ENCODE data around the gene MAJIN.
"Not testable (repeated sequence)": the region's sequence is repeated elsewhere in the genome, so short reads cannot be mapped to it uniquely, and the experiment has no call there.

Gene MAJIN

DNA sequence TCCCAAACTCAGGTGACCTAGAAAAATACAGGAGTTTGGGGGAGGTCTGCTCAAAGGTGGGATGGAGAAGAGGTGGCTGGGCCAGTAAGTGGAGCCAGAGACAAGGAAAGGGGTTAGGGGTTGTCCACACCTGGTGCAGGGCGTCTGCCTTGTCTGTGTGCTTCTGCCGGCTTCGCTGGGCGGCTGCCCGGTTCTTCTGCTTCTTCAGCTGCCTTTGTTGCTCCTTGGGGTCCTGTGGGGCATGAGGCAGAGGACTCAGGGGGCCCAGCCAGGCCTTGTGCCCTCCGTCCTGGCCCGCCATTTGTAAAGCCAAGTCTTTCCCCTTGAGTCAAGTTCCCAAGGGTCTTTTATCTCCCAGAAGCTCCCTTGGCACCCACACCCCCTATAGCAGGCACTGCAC lies 22.4 kb upstream of the MAJIN start:
- no peak for DNase-seq (ENCODE audit: low read depth in 1 of 2, low spot score in 1 of 2)

- no peak for DNase-seq (ENCODE audit: low read depth in 1 of 2, low spot score in 1 of 2)
Measured at GRCh38 chr11:64990222-64990923, 18.5 kb upstream of the MAJIN start.

DNA sequence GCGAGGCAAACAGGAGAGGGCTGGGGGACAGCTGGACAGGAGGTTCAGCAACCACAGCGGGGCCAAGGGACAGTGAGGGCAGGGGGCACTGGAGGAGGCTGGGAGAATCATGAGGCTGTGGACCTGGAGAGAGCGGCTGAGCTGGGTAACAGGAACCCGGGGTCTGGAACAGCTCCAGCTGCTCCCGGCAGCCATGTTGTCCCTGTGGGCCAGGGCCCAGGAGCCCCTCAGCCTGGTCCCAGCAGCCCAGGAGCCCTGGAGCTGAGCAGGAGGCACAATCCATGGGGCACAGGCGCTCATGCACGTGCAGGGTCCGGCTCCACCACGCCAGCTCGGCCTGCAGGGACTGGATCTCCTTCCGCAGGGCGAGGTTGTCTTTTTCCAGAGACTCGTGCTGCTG lies 17.5 kb upstream of the MAJIN start:
- DNase-seq (ENCODE audit: low read depth in 1 of 2, low spot score in 1 of 2) = no peak

DNA sequence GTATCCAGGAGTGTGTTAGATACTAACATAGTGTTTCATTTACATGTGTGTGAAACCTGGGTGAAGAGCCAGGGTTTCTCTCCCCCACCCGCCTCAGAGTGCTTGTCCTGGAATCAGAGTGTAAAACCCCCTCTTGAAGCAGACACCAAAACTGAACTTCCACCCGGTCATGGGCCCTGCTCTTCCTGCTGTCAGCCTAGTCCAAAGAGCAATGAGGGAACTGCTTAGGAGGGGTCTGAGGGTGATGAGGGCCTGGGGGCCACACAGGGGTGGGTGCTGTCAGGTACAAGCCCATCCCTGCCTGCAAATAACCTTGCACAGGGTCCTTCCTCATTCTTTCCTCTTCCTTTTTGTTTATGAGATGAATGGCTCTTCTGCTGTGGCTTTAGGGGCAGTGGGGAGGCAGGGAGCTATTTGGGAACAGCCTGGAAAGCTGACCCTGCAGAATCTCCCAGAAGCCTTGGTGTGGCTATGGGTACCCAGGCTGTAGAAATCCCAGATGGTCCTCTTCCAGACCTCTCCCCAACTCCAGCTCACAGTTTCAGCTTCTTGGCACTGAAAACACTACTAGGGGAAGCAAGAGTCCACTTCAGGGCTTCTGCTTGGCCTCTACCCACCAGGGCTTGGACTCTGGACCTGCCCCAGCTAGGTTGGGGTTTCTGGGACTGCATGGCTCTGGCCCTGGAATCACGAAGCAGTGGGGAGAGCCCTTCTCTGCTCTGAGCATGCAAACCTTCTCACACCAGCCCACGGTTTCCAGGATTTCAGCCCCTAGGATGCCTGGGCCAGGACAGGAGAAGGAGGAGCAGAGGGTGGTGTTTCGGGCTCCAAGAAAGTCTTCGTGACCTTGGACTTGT lies 16.3 kb upstream of the MAJIN start:
- no peak for DNase-seq (ENCODE audit: low read depth in 1 of 2, low spot score in 1 of 2)

GRCh38 chr11:64983339-64983738 lies 11.4 kb upstream of the MAJIN start:
- not testable (repeated sequence) for DNase-seq (ENCODE audit: low read depth in 1 of 2, low spot score in 1 of 2)

DNA sequence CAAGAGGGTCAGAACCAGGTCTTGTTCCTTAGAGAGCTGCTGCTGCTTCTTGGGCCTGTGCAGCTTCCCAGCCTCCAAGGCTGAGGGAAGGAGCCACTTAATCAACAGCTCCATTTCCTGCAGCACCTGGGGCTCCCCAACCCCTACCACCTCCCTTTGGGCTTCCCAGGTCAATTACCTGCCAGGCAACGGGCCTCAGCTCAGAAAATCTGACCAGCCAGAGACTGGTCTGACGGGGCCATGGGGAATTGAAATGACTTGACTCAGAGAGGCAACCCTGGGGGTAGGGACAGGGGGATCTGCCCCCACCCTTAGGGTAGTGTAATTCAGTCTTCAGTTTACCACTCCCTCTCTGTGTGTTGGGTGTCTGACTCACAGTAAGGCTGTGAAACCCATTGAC lies 4.7 kb upstream of the MAJIN start:
- DNase-seq (ENCODE audit: low read depth in 1 of 2, low spot score in 1 of 2) = no peak

GRCh38 chr11:64974124-64974523 lies 2.2 kb upstream of the MAJIN start:
- DNase-seq (ENCODE audit: low read depth in 1 of 2, low spot score in 1 of 2) = no peak

GRCh38 chr11:64970731-64971151 lies 1.2 kb downstream of the MAJIN start:
- DNase-seq (ENCODE audit: low read depth in 1 of 2, low spot score in 1 of 2) = no peak

DNA sequence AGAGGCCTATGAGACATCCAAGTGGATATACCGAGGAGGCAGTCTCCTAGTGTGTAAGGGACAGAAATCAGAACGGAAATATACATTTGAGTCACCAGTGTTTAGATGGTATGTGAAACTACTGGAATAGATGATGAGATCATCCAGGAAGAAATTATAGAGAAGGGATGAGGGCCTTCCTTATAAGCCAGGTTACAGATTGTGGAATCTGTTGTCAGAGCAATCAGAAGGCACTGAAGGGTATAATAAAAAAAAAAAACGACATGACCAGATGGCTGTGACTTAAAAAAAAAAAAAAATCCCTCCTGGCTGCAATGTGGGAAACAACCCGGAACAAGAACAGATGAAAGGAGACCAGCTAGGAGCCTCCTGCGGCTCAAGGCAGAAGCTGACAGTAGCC lies 2.7 kb downstream of the MAJIN start:
- DNase-seq (ENCODE audit: low read depth in 1 of 2, low spot score in 1 of 2) = no peak

GRCh38 chr11:64967375-64967774 lies 4.5 kb downstream of the MAJIN start:
- no peak for DNase-seq (ENCODE audit: low read depth in 1 of 2, low spot score in 1 of 2)

DNA sequence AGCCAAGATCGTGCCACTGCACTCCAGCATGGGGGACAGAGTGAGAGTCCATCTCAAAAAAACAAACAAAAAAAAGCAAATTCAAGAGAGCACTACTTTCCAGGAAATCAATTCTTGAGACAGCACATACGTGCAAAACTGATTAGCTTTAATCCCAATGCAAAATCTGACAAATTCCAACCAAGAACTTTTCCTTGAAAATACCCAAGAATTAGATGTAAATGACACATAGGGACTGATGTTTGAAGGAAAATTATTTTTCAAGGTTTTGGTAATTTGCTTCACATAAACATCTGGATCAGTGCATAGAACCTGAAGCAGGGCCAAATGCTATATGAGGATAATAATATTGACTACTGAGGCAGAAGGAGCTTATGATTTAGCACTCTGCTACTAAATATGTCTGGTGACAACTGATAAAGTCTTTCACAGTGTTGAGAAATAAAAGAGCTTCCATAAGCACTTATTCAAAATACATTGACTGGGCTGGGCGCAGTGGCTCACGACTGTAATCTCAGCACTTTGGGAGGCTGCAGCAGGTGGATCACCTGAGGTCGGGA lies 8.8 kb downstream of the MAJIN start:
- DNase-seq (ENCODE audit: low read depth in 1 of 2, low spot score in 1 of 2) = no peak

DNA sequence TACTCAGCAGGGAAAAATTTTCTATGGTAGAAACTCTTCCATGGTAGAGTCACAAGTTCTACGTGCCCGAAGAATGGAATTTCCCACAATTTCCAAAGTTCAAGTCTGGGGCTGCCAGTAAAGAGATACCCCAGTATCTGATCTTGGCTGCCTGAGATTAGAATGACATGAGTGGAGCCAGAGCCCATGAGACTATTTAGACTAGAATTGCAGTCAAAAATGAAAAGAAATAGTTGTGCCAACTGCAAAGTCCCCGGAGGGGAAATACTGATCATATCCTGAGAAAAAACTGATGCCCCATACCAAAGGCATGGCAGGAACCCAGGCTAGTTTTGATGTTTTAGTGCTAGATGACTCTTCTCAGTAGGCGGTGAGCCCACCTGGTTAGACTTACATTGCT lies 11.2 kb downstream of the MAJIN start:
- DNase-seq (ENCODE audit: low read depth in 1 of 2, low spot score in 1 of 2) = no peak

DNA sequence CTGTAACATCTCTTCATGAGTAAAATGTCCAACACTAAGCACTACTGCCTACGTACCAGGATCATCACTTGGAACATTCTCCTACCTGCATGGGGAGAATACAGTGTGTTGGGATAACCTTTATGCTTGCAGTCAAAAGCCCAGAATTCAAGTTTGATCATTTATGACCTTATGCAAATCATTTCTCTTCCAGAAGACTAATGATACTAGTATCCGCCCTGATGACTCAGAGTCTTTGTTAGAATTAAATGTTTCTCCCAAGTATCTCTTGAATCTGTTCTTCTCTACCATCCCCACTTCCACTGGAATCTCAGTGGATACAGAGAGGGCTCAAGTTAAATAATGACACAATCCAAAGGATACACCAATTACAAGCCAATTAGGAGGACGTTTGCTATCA lies 12.4 kb downstream of the MAJIN start:
- DNase-seq (ENCODE audit: low read depth in 1 of 2, low spot score in 1 of 2) = no peak

DNA sequence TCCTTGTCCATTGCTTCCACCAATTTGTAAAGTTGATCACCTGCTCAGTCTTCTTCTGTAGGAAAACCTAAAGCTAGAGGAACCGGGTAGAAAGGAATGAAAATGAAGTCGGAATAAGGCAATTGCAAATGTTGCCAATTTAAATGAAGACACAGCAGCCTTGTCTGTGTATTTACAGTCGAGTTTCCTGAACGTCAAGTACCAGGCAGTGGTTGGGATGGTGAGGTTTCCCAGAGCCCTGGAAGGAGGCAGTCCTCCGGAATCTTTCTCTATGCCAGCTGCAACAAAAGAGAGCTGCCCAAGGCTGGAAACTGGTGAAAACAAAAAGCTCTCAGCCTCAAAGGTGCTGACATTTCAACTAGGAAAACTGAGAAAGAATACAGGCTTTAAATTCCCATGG lies 17.7 kb downstream of the MAJIN start:
- no peak for DNase-seq (ENCODE audit: low read depth in 1 of 2, low spot score in 1 of 2)

DNA sequence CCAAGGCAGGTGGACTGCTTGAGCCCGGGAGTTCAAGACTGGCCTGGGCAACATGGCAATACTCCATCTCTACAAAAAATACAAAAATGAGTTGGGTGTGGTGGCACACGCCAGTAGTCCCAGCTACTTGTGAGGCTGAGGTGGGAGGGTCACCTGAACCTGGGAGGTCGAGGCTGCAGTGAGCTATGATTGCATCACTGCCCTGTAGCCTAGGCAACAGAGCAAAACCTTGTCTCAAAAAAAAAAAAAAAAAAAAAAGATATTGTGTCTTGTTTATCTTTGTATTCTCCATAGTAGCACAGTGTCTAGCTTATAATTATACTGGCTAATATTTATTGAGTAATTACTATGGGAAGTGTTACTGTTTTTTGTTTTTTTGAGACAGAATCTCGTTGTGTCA lies 20.4 kb downstream of the MAJIN start:
- no peak for DNase-seq (ENCODE audit: low read depth in 1 of 2, low spot score in 1 of 2)

DNA sequence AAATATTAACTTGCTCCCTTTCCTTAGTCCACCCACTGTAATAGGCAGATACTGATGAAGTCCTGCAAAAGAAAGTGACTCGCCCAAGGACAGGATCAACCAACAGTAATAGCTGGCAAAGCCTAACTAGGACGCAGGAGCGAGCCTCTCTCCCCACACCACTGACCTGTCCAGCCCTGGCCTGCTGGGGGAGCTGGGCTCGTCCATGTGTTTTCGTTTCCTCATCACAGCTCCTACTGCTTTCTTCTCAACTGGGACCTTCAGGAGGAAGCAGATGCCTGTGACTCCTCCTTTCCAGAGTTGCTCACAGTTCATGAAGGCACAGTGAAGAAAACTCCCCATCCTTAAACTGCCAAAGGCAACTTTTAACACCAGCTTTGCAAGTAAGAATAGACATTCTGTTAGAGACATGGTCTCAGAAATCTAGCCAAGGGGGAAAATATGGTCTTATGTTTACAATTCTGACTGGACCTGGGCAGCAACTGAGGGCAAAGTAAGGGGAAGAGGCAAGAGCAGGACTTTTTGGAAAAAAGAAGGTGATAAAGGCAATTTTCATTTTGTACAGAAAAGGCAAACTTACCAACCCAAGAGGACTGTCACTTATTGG lies 24.6 kb downstream of the MAJIN start:
- no peak for DNase-seq (ENCODE audit: low read depth in 1 of 2, low spot score in 1 of 2)

- no peak for DNase-seq (ENCODE audit: low read depth in 1 of 2, low spot score in 1 of 2)
Measured at GRCh38 chr11:64936539-64936938, 35.4 kb downstream of the MAJIN start.

DNA sequence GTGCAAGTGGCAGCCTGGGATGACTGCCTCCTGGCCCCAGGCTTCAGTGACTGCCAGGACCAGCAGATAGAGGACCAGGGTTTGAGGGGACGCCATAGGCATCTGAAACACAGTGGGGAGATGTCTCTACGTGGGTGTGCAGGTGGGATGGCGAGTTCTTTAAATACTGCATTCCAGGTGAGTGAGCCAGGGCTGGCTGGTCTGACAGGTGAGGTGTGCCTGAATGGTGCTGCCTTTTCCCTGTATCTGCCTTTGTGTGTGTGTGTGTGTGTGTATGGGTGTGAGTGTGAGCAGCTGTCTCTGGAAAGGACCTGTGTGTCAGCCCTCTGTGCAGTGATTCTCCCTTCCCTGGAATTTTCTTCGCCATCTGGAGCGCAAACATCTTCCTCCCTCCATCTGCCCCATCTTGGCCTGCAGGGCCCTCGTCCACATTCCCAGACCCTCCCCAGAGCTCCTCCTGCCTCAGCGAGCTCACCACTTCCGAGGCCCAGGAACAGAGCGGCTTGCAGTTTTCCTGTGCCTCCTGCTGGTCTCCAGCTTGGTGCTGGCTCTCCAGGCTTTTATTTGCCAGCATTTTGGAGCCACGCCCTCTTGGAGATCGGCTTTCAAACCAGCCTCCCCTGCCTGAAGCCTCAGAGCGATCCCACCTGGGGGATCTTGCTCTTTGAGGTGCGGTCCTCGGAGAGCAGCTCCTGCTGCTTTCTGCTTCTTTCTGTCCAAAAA lies 36.4 kb downstream of the MAJIN start, which contains the start of gene GPHA2:
GPHA2 (minus strand) TSS at position 535 of the 723 bp plus-strand sequence; CDS start at position 102, 433 bp downstream.
- no peak for DNase-seq (ENCODE audit: low read depth in 1 of 2, low spot score in 1 of 2)

GRCh38 chr11:64934682-64935358 lies 37.1 kb downstream of the MAJIN start:
- no peak for DNase-seq (ENCODE audit: low read depth in 1 of 2, low spot score in 1 of 2)

GRCh38 chr11:64933935-64934681 lies 37.8 kb downstream of the MAJIN start:
- no peak for DNase-seq (ENCODE audit: low read depth in 1 of 2, low spot score in 1 of 2)

Measured in stimulated activated CD4-positive, alpha-beta T cell treated with anti-CD3 and anti-CD28 coated beads, Interleukin-15, amount 100 ng/mL, for 1 hour (primary cell).